Stomach (tissue), 9 donors: ENCODE data around the gene INVS. TPM values are rescaled to one million over a fixed set of nuclear protein-coding genes. Genes with fewer than 3 reads are reported as not detected.
"Not testable (repeated sequence)": the region's sequence is repeated elsewhere in the genome, so short reads cannot be mapped to it uniquely, and the experiment has no call there.

Experiments
- DNase-seq, 2 donors: peaks; one replicate each; pipeline versions ENCODE4 v3.0.0 to v3.0.0-alpha.2; 2013 to 2019
- H3K27ac ChIP-seq, 5 donors: fragments of 200-600 bp in 4 of 5; sonication (generic) in 4 of 5; one replicate each; pipeline ENCODE4 v1.5.1; 2013 to 2019; ENCODE audit warnings: mild to moderate bottlenecking in 1 of 5, moderate library complexity in 1 of 5
- H3K27me3 ChIP-seq, 3 donors: fragments of 200-600 bp; sonication (generic); one replicate each; pipeline ENCODE4 v1.5.1; 2017 to 2019; ENCODE audit warnings: mixed run types in 1 of 3
- H3K36me3 ChIP-seq, 4 donors: fragments of 200-600 bp; sonication (generic); 1 replicate in 3 of 4; 2 replicates in 1 of 4; pipeline ENCODE4 v1.5.1; 2016 to 2019
- H3K4me1 ChIP-seq, 4 donors: fragments of 200-600 bp; sonication (generic); one replicate each; pipeline ENCODE4 v1.5.1; 2016 to 2019
- H3K4me3 ChIP-seq, 4 donors: fragments of 200-600 bp; sonication (generic) in 3 of 4; one replicate each; pipeline ENCODE4 v1.5.1; 2016 to 2019; ENCODE audit warnings: mild to moderate bottlenecking in 1 of 4
- H3K9me3 ChIP-seq, 4 donors: fragments of 200-600 bp; sonication (generic); one replicate each; pipeline ENCODE4 v1.5.1; 2016 to 2019
- EP300 ChIP-seq: sonication (generic); formaldehyde crosslinking; IDR thresholded peaks from one replicate; pipeline ENCODE4 v1.6.1; 2017; ENCODE audit warnings: antibody characterized with exemption
- POLR2A ChIP-seq, 4 donors: fragments of 450-650 bp; IDR thresholded peaks; one replicate each; pipeline ENCODE4 v1.6.1; 2016; ENCODE audit warnings: antibody characterized with exemption in 4 of 4, control low read depth in 2 of 4, mild to moderate bottlenecking in 1 of 4, moderate library complexity in 1 of 4
- POLR2AphosphoS5 ChIP-seq, 3 donors: sonication (generic); formaldehyde crosslinking; IDR thresholded peaks; one replicate each; pipeline ENCODE4 v1.6.1; 2016; ENCODE audit warnings: antibody characterized with exemption in 3 of 3
- WGBS, 5 donors: extraction: QIAGEN DNeasy Blood & Tissue Kit in 3 of 5; methylation state at CpG; one replicate each; pipeline versions ENCODE4 v1.1.5 to v1.1.7; 2013 to 2018; 5-methylcytosine and 5-hydroxymethylcytosine counted together
- intact Hi-C: fragments of 100-400 bp; cut with DNase I; formaldehyde crosslinking; loops from one replicate; pipeline ENCODE4 v1.15.1; 2023; ENCODE audit warnings: low total_unique reads
- polyA plus RNA-seq, 3 donors: library from polyadenylated mRNA; stranded (reverse); fragments of 200-250 nt; gene quantifications; one replicate each; pipeline ENCODE4 v1.2.3, GENCODE V29; 2013
- total RNA-seq, 5 donors: library from RNA; depleted of rRNA; stranded (reverse); fragments of >200 nt; gene quantifications; one replicate each; pipeline versions ENCODE4 v1.1.0 to v1.2.3, GENCODE V29; 2014 to 2016
- TF ChIP-seq, protein P1 (sequence below), 7 experiments: fragments of 450-650 bp in 4 of 7; fragments of 200-600 bp in 3 of 7; sonication (generic) in 3 of 7; IDR thresholded peaks; one replicate each; pipeline ENCODE4 v1.5.1; 2016 to 2019; ENCODE audit warnings: antibody characterized with exemption in 7 of 7, control low read depth in 2 of 7, mild to moderate bottlenecking in 1 of 7
- donor health status: healthy with polysubstance abuse.
- donor health status: Bipolar disorder and iron deficiency.
- donor health status: healthy.

INVS gene
- total and polyA plus RNA-seq, 8 donors, result 3.1 to 54.5 (median 16.7) TPM

DNA sequence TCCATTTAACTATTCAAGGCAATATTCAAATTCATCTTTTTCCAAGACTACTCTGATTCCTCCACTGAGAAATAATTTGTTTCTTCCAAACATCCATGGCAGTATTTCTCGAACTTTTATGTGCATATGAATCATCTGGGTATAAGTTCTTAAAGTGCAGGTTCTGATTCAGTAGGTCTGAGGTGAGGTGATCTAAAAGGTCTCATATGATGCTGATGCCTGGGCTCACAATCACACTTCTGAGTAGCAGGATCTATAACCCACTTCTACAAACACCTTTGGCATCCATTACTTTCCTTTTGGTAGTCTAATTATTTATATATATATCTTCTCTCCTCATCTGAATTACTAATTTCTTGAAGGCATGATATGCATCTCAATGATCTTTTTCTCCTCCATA, 7.4 kb upstream of the INVS start:
- Histone ChIP-seq H3K27ac (no peak overlapping the region), H3K4me3 (no peak overlapping the region), H3K9me3 (no peaks in the 10 kb centered on the region), H3K4me1 (peaks cover 27 to 92% (median 54%) of the 10 kb centered on the region in 4 donors), H3K36me3 (no peaks in the 10 kb centered on the region), H3K27me3 (no peaks in the 10 kb centered on the region)
- TF ChIP-seq, protein P1, sequence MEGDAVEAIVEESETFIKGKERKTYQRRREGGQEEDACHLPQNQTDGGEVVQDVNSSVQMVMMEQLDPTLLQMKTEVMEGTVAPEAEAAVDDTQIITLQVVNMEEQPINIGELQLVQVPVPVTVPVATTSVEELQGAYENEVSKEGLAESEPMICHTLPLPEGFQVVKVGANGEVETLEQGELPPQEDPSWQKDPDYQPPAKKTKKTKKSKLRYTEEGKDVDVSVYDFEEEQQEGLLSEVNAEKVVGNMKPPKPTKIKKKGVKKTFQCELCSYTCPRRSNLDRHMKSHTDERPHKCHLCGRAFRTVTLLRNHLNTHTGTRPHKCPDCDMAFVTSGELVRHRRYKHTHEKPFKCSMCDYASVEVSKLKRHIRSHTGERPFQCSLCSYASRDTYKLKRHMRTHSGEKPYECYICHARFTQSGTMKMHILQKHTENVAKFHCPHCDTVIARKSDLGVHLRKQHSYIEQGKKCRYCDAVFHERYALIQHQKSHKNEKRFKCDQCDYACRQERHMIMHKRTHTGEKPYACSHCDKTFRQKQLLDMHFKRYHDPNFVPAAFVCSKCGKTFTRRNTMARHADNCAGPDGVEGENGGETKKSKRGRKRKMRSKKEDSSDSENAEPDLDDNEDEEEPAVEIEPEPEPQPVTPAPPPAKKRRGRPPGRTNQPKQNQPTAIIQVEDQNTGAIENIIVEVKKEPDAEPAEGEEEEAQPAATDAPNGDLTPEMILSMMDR (IDR thresholded peaks at IDR 0.05), result no peak
- no peak for TF ChIP-seq POLR2A (IDR thresholded peaks at IDR 0.05)
- TF ChIP-seq POLR2AphosphoS5 (IDR thresholded peaks at IDR 0.05), result no peak
- TF ChIP-seq EP300, result no peak
- intact Hi-C loops, result no loop called here
- no peak for DNase-seq
- WGBS, 5 donors, result 67 to 87% (median 72%) methylated on average over 1 of the region's 1 CpG

DNA sequence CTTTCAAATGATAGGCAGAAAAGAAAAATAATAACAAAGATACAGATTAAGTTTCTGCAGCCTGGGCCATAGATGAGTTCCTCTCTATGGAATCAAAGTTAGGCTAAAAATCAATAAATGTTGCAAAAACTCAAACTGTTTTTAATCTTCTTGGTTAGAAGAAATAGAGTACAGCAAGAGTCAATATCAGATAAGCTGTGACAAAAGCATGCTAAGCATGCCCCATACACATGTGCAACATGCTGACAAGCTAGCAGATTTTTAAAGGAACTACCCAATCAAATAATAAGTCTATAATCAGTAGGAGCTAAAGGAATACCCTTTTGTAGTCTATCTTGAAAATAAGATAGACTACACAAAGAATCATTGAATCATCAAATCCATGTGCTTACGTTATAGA, 7.0 kb upstream of the INVS start:
- DNase-seq, result no peak
- Histone ChIP-seq H3K4me3 (no peak overlapping the region), H3K27ac (no peak overlapping the region), H3K36me3 (no peaks in the 10 kb centered on the region), H3K9me3 (no peaks in the 10 kb centered on the region), H3K4me1 (peaks cover 30 to 92% (median 55%) of the 10 kb centered on the region in 4 donors), H3K27me3 (no peaks in the 10 kb centered on the region)
- 64 to 90% (median 75%) methylated on average over 1 of the region's 1 CpG for WGBS, 5 donors
- TF ChIP-seq POLR2AphosphoS5 (IDR thresholded peaks at IDR 0.05) (no peak), POLR2A (IDR thresholded peaks at IDR 0.05) (no peak), EP300 (no peak)
- TF ChIP-seq, protein P1 (IDR thresholded peaks at IDR 0.05), result no peak
- intact Hi-C loops, result no loop called here

DNA sequence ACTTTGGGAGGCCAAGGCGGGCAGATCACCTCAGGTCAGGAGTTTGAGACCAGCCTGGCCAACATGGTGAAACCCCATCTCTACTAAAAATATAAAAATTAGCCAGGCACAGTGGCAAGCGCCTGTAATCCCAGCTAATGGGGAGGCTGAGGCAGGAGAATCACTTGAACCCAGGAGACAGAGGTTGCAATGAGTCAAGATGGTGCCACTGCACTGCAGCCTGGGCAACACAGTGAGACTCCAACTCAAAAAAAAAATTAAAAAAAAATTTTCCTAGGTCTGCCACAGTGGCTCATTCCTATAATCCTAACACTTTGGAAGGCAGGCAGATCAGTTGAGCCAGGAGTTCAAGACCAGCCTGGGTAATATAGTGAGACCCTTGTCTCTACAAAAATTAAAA, 4.6 kb upstream of the INVS start:
- intact Hi-C loops, H3K9me3 ChIP-seq, H3K36me3 ChIP-seq, DNase-seq, H3K4me3 ChIP-seq, H3K27me3 ChIP-seq: not testable (repeated sequence)
- Histone ChIP-seq H3K4me1 (peaks cover 39 to 81% (median 58%) of the 10 kb centered on the region in 4 donors), H3K27ac (peak overlapping the region; percentile 53 to 65 (median 55))
- 73 to 97% (median 88%) methylated on average over 2 of the region's 2 CpGs for WGBS, 5 donors

DNA sequence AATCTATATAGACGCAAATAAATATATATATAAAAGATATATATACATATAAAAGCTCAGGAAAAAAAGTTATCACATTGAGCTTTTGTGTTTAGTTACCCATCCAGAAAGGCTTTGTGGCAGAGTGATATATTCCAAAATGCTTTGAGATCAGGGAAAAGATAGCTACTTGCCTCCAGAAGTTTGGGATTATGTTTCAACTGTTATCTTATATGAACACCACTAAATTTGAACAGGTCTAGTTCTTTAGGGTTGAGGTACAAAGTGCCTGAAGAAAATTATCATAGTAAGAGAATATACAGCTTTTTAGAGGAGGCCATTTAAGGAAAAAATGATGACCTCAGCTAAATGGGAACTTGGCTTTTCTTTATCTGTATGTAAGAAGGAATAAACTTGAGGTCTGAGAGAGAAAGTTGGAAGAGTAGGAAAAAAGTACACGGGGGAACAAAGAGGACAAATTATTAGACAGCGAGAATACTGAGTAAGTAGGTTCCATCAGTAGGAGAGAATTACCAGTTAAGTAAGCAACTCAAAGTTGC, 2.6 kb upstream of the INVS start:
- Histone ChIP-seq H3K4me1 (peaks cover 36 to 75% (median 61%) of the 10 kb centered on the region in 4 donors), H3K9me3 (no peaks in the 10 kb centered on the region), H3K27ac (no peak overlapping the region), H3K4me3 (peak overlapping the region in 1 of 4 donors; percentile 67), H3K27me3 (no peaks in the 10 kb centered on the region), H3K36me3 (peaks cover 0 to 3% (median 1%) of the 10 kb centered on the region in 4 donors)
- TF ChIP-seq EP300 (no peak), POLR2AphosphoS5 (IDR thresholded peaks at IDR 0.05) (no peak), POLR2A (IDR thresholded peaks at IDR 0.05) (no peak)
- TF ChIP-seq, protein P1 (IDR thresholded peaks at IDR 0.05), result no peak
- WGBS, 5 donors, result 36 to 62% (median 39%) methylated on average over 3 of the region's 3 CpGs
- DNase-seq, result peak in 1 of 2 donors; percentile 6
- intact Hi-C loops, result no loop called here
